ENCODE measurements around the gene SPATA1.

Gene SPATA1

GRCh38 chr1:84478876-84479868 lies 27.0 kb upstream of the SPATA1 start, which contains the start of gene RPF1:
Gene RPF1 (plus strand): TSS chr1:84479266. CDS start chr1:84479282, 16 bp downstream.
- H2BK120ac ChIP-seq (ENCODE audit: low read depth, low read length) = no peak within 1 kb of the TSS
- peaks cover 4 to 26% of the 10 kb centered on the region in 2 experiments for H3K36me3 ChIP-seq (ENCODE audit: control insufficient read depth in 1 of 2, insufficient read depth in 2 of 2, low read depth in 1 of 2, low read length in 2 of 2)
- peak within 1 kb of the TSS; percentile 71 for H2BK5ac ChIP-seq (ENCODE audit: low read depth, low read length, poor library complexity, severe bottlenecking)
- DNase-seq = peak; percentile 88
- H3K27me3 ChIP-seq (ENCODE audit: control insufficient read depth in 1 of 2, insufficient read depth in 1 of 2, low read length in 2 of 2) = peaks cover 0 to 5% of the 10 kb centered on the region in 2 experiments
- H3K9ac ChIP-seq (ENCODE audit: low read length) = peak within 1 kb of the TSS; percentile 94
- H3K4me2 ChIP-seq (ENCODE audit: low read length, poor library complexity, severe bottlenecking) = peak within 1 kb of the TSS; percentile 54
- H3K4ac ChIP-seq (ENCODE audit: low read depth in 1 of 2, low read length in 2 of 2) = peak within 1 kb of the TSS in 1 of 2 experiments; percentile 62
- H2AK5ac ChIP-seq (ENCODE audit: low read length, severe bottlenecking) = no peak within 1 kb of the TSS
- H2BK12ac ChIP-seq (ENCODE audit: low read length in 2 of 2) = no peak within 1 kb of the TSS
- H3K18ac ChIP-seq (ENCODE audit: low read depth in 1 of 2, low read length in 2 of 2) = peak within 1 kb of the TSS; percentile 62 to 84
- peak within 1 kb of the TSS; percentile 66 for H2AFZ ChIP-seq (ENCODE audit: low read depth, low read length)
- no peaks in the 10 kb centered on the region for H3K79me1 ChIP-seq (replicated peaks; ENCODE audit: low read length, poor library complexity, severe bottlenecking)
- H3K23ac ChIP-seq (ENCODE audit: low read length in 2 of 2) = no peak within 1 kb of the TSS
- H3K4me3 ChIP-seq (ENCODE audit: insufficient read depth in 1 of 2, low read depth in 1 of 2, low read length in 2 of 2) = peak within 1 kb of the TSS; percentile 84 to 96
- no peaks in the 10 kb centered on the region for H3K4me1 ChIP-seq (ENCODE audit: control insufficient read depth, insufficient read depth, low read depth, low read length)
- peak within 1 kb of the TSS; percentile 88 for H3K27ac ChIP-seq (ENCODE audit: low read length, poor library complexity, severe bottlenecking)
- peak within 1 kb of the TSS; percentile 73 for H4K91ac ChIP-seq (ENCODE audit: low read length)
- no peak within 1 kb of the TSS for H2BK15ac ChIP-seq (ENCODE audit: low read depth, poor library complexity, severe bottlenecking)
- peak within 1 kb of the TSS; percentile 81 for H4K8ac ChIP-seq (ENCODE audit: low read length)
- H3K14ac ChIP-seq (ENCODE audit: low read length in 2 of 2) = peak within 1 kb of the TSS in 1 of 2 experiments; percentile 56
- 6% methylated on average over 51 of the region's 51 CpGs for WGBS
- H3K9me3 ChIP-seq (ENCODE audit: control insufficient read depth, low read length) = peaks cover 4% of the 10 kb centered on the region

GRCh38 chr1:84479998-84480397 lies 26.2 kb upstream of the SPATA1 start:
- H3K27ac ChIP-seq (ENCODE audit: low read length, poor library complexity, severe bottlenecking) = no peak overlapping the region
- H3K9me3 ChIP-seq (ENCODE audit: control insufficient read depth, low read length) = peaks cover 4% of the 10 kb centered on the region
- H3K18ac ChIP-seq (ENCODE audit: low read depth in 1 of 2, low read length in 2 of 2) = no peak overlapping the region
- no peaks in the 10 kb centered on the region for H3K79me1 ChIP-seq (replicated peaks; ENCODE audit: low read length, poor library complexity, severe bottlenecking)
- no peak overlapping the region for H4K91ac ChIP-seq (ENCODE audit: low read length)
- no peak overlapping the region for H4K8ac ChIP-seq (ENCODE audit: low read length)
- no peaks in the 10 kb centered on the region for H3K4me1 ChIP-seq (ENCODE audit: control insufficient read depth, insufficient read depth, low read depth, low read length)
- no peak overlapping the region for H3K14ac ChIP-seq (ENCODE audit: low read length in 2 of 2)
- peak overlapping the region; percentile 54 for H3K4me2 ChIP-seq (ENCODE audit: low read length, poor library complexity, severe bottlenecking)
- H3K4me3 ChIP-seq (ENCODE audit: insufficient read depth in 1 of 2, low read depth in 1 of 2, low read length in 2 of 2) = peak overlapping the region; percentile 84 to 96
- peaks cover 8 to 35% of the 10 kb centered on the region in 2 experiments for H3K36me3 ChIP-seq (ENCODE audit: control insufficient read depth in 1 of 2, insufficient read depth in 2 of 2, low read depth in 1 of 2, low read length in 2 of 2)
- H3K9ac ChIP-seq (ENCODE audit: low read length) = peak overlapping the region; percentile 94
- no peak overlapping the region for H2BK120ac ChIP-seq (ENCODE audit: low read depth, low read length)
- H3K23ac ChIP-seq (ENCODE audit: low read length in 2 of 2) = no peak overlapping the region
- no peak for DNase-seq
- H2AK5ac ChIP-seq (ENCODE audit: low read length, severe bottlenecking) = no peak overlapping the region
- H2BK5ac ChIP-seq (ENCODE audit: low read depth, low read length, poor library complexity, severe bottlenecking) = no peak overlapping the region
- H2BK12ac ChIP-seq (ENCODE audit: low read length in 2 of 2) = no peak overlapping the region
- peaks cover 0 to 5% of the 10 kb centered on the region in 2 experiments for H3K27me3 ChIP-seq (ENCODE audit: control insufficient read depth in 1 of 2, insufficient read depth in 1 of 2, low read length in 2 of 2)
- H2AFZ ChIP-seq (ENCODE audit: low read depth, low read length) = no peak overlapping the region
- WGBS = 32% methylated on average over 8 of the region's 9 CpGs
- H3K4ac ChIP-seq (ENCODE audit: low read depth in 1 of 2, low read length in 2 of 2) = no peak overlapping the region
- no peak overlapping the region for H2BK15ac ChIP-seq (ENCODE audit: low read depth, poor library complexity, severe bottlenecking)

- DNase-seq = no peak
- H4K91ac ChIP-seq (ENCODE audit: low read length) = no peak overlapping the region
- no peak overlapping the region for H4K8ac ChIP-seq (ENCODE audit: low read length)
- H3K4ac ChIP-seq (ENCODE audit: low read depth in 1 of 2, low read length in 2 of 2) = no peak overlapping the region
- peaks cover 0 to 5% of the 10 kb centered on the region in 2 experiments for H3K27me3 ChIP-seq (ENCODE audit: control insufficient read depth in 1 of 2, insufficient read depth in 1 of 2, low read length in 2 of 2)
- no peak overlapping the region for H2AFZ ChIP-seq (ENCODE audit: low read depth, low read length)
- no peak overlapping the region for H3K23ac ChIP-seq (ENCODE audit: low read length in 2 of 2)
- H3K79me1 ChIP-seq (replicated peaks; ENCODE audit: low read length, poor library complexity, severe bottlenecking) = peaks cover 2% of the 10 kb centered on the region
- no peak overlapping the region for H2AK5ac ChIP-seq (ENCODE audit: low read length, severe bottlenecking)
- H3K4me2 ChIP-seq (ENCODE audit: low read length, poor library complexity, severe bottlenecking) = no peak overlapping the region
- no peaks in the 10 kb centered on the region for H3K4me1 ChIP-seq (ENCODE audit: control insufficient read depth, insufficient read depth, low read depth, low read length)
- no peak overlapping the region for H2BK12ac ChIP-seq (ENCODE audit: low read length in 2 of 2)
- H3K27ac ChIP-seq (ENCODE audit: low read length, poor library complexity, severe bottlenecking) = no peak overlapping the region
- H2BK5ac ChIP-seq (ENCODE audit: low read depth, low read length, poor library complexity, severe bottlenecking) = no peak overlapping the region
- H3K9me3 ChIP-seq (ENCODE audit: control insufficient read depth, low read length) = peaks cover 4% of the 10 kb centered on the region
- H3K18ac ChIP-seq (ENCODE audit: low read depth in 1 of 2, low read length in 2 of 2) = no peak overlapping the region
- WGBS = 100% methylated on average over 3 of the region's 4 CpGs
- H3K4me3 ChIP-seq (ENCODE audit: insufficient read depth in 1 of 2, low read depth in 1 of 2, low read length in 2 of 2) = peak overlapping the region in 1 of 2 experiments; percentile 96
- H3K9ac ChIP-seq (ENCODE audit: low read length) = peak overlapping the region; percentile 94
- H2BK15ac ChIP-seq (ENCODE audit: low read depth, poor library complexity, severe bottlenecking) = no peak overlapping the region
- no peak overlapping the region for H3K14ac ChIP-seq (ENCODE audit: low read length in 2 of 2)
- H2BK120ac ChIP-seq (ENCODE audit: low read depth, low read length) = no peak overlapping the region
- peaks cover 10 to 41% of the 10 kb centered on the region in 2 experiments for H3K36me3 ChIP-seq (ENCODE audit: control insufficient read depth in 1 of 2, insufficient read depth in 2 of 2, low read depth in 1 of 2, low read length in 2 of 2)
These were observed 25.5 kb upstream of the SPATA1 start for GRCh38 chr1:84480650-84481049.

GRCh38 chr1:84481317-84481716 lies 24.9 kb upstream of the SPATA1 start:
- 94% methylated on average over 2 of the region's 2 CpGs for WGBS

More at GRCh38 chr1:84481317-84481716, 24.9 kb upstream of the SPATA1 start:
- no peak overlapping the region for H3K27ac ChIP-seq (ENCODE audit: low read length, poor library complexity, severe bottlenecking)
- no peaks in the 10 kb centered on the region for H3K4me1 ChIP-seq (ENCODE audit: control insufficient read depth, insufficient read depth, low read depth, low read length)
- peaks cover 0 to 5% of the 10 kb centered on the region in 2 experiments for H3K27me3 ChIP-seq (ENCODE audit: control insufficient read depth in 1 of 2, insufficient read depth in 1 of 2, low read length in 2 of 2)
- peak overlapping the region in 1 of 2 experiments; percentile 96 for H3K4me3 ChIP-seq (ENCODE audit: insufficient read depth in 1 of 2, low read depth in 1 of 2, low read length in 2 of 2)
- H2AK5ac ChIP-seq (ENCODE audit: low read length, severe bottlenecking) = no peak overlapping the region
- no peak for DNase-seq
- no peak overlapping the region for H4K91ac ChIP-seq (ENCODE audit: low read length)
- H3K79me1 ChIP-seq (replicated peaks; ENCODE audit: low read length, poor library complexity, severe bottlenecking) = peaks cover 5% of the 10 kb centered on the region
- H3K9me3 ChIP-seq (ENCODE audit: control insufficient read depth, low read length) = peaks cover 4% of the 10 kb centered on the region
- H2BK15ac ChIP-seq (ENCODE audit: low read depth, poor library complexity, severe bottlenecking) = no peak overlapping the region
- no peak overlapping the region for H2BK12ac ChIP-seq (ENCODE audit: low read length in 2 of 2)
- H2BK5ac ChIP-seq (ENCODE audit: low read depth, low read length, poor library complexity, severe bottlenecking) = no peak overlapping the region
- no peak overlapping the region for H2AFZ ChIP-seq (ENCODE audit: low read depth, low read length)
- H3K23ac ChIP-seq (ENCODE audit: low read length in 2 of 2) = no peak overlapping the region
- H4K8ac ChIP-seq (ENCODE audit: low read length) = no peak overlapping the region
- no peak overlapping the region for H3K4me2 ChIP-seq (ENCODE audit: low read length, poor library complexity, severe bottlenecking)
- no peak overlapping the region for H2BK120ac ChIP-seq (ENCODE audit: low read depth, low read length)
- H3K4ac ChIP-seq (ENCODE audit: low read depth in 1 of 2, low read length in 2 of 2) = no peak overlapping the region
- H3K9ac ChIP-seq (ENCODE audit: low read length) = no peak overlapping the region
- H3K18ac ChIP-seq (ENCODE audit: low read depth in 1 of 2, low read length in 2 of 2) = no peak overlapping the region
- H3K36me3 ChIP-seq (ENCODE audit: control insufficient read depth in 1 of 2, insufficient read depth in 2 of 2, low read depth in 1 of 2, low read length in 2 of 2) = peaks cover 10 to 46% of the 10 kb centered on the region in 2 experiments
- no peak overlapping the region for H3K14ac ChIP-seq (ENCODE audit: low read length in 2 of 2)

All from mesenchymal stem cell (in vitro differentiated cells and primary cell).